Hypothalamus (tissue), 51 donors: ENCODE results near the gene CDC20.

ENCODE experiments used
- DNase-seq, 51 donors: peaks; one replicate each; lab custom pipeline; 2025; lab: John Stamatoyannopoulos, UW

The CDC20 gene

DNA sequence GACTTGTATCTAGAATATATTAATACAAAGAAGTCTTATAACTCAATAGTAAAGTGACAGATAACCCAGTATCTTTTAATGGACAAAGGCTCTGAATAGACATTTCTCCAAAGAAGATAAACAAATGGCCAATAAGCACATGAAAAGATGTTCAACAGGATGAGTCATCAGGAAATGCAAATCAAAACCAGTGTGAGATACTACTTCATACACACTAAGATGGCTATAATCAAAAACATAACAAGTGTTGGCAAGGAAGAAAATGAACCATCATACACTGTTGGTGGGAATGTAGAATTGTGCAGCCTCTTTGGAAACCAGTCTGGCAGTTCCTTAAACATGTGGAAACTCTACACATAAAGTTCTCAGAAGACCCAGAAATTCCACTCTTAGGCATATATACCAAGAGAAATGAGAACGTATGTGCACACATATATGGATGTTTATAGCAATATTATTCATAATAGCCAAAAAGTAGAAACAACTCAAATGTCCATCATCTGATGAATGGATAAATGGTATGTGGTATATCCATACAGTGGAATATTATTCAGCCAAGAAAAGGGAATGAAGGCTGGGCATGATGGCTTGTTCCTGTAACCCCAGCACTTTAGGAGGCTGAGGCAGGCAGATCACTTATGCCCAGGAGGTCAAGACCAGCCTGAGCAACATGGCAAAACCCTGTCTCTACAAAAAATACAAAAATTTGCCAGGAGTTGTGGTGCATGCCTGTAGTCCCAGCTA, 31.1 kb upstream of the CDC20 start:
- DNase-seq = no peak

DNA sequence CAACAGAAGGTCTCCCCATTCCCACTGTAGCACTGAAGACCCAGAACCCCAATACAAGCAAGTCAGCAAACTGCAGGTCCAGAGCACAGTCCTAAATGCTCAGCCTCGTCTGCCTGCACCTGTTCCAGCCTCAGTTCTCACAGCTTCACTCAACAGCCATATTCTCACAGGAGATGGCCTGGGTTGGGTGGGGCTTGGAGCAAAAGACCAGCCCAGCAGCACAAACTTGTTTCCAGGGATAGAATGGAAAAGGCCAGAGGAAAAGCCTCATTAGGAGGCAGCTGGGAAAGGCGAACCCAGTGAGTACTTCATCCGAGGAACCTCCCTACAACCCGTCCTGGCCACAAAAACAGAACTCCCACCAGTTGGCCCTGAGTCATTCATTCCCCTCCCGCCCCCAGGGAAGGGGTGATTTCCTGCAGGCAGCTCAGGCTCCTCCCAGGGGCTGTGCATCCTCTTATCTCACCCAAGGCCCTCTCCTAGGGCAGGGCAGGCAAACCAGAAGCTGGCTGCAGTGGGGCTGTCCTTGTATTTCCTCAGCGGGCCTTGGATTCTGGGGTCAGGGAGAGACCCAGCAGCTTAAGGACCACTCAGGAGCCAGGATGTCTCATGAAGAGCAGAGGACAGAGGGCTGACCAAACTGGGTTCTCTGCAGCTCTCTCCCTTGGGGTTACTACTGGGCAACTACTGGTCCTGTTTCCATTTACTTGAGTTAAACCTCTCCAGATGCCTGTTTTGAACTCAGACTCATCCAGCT, 28.6 kb upstream of the CDC20 start:
- no peak for DNase-seq

DNA sequence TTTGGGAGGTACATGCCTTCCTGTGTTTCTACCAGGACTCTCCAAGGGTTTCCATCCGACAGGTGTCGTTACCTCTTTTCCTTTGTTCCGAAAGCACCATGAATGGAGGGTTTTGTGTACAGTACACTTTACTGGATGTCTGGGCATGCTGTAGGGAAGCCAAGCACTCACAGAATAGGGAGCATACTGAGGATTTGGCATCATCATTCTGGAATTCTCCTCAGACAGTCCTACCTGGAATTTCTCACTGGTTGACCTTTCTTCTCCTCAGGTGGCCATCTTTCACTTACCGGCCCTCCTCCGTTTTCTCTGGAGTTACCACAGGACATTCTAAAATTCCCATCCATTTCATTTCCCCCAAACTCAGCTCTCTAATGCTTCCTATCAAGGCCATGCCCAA, 27.1 kb upstream of the CDC20 start:
- no peak for DNase-seq

DNA sequence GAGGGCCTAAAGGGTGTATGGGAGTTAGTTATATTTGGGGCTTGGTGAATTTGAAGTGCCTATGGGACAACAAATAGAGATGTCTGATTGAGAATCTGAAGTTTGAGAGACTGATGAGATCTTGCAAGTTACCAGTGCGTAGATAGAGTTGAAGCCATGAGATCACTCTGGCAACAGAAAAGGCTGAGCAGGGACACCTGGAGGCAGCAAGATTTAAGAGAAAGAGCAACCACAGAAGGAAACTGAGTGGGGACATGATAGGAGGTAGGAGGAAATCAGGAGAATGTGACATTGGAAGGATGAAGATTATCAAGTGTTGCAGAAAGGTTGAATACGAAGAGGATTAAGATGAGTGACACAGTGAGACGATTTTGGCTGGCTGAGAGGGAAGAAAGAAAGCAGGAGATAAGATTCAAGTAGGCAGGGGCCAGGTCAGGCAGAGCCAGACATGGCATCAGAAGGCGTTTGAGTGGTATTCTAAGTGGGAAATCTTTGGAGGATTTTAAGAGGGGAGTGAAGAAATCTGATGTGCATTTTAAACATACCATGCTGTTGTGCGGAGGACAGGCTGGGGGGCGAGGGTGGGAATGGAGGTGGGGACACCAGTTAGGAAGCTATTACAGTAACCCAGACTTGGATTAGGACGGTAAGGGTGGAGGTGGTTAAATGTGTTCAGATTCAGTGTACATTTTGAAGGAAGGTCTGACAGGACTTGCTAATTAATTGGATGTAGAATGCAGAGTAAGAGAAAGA, 24.2 kb upstream of the CDC20 start:
- DNase-seq = no peak

DNA sequence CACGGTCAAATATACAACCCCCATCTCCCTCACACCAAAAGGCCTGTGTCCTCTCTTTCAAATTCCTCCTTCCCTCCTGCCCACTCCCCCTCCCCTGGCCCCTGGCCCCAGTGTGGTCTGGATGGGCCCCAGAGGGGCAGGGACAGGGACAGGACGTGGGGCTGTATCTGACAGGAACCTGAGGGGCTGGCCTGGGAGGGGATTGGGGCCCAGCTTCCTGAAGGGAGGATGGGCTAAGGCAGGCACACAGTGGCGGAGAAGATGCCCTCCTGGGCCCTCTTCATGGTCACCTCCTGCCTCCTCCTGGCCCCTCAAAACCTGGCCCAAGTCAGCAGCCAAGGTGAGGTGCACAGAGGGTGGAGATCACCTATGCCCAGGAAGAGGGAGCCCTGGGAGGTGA, 21.2 kb upstream of the CDC20 start, which contains the start of gene MPL:
TSS of gene MPL (plus strand) at position 231 of the 400 bp plus-strand sequence. CDS start at position 262, 31 bp downstream.
- no peak for DNase-seq

DNA sequence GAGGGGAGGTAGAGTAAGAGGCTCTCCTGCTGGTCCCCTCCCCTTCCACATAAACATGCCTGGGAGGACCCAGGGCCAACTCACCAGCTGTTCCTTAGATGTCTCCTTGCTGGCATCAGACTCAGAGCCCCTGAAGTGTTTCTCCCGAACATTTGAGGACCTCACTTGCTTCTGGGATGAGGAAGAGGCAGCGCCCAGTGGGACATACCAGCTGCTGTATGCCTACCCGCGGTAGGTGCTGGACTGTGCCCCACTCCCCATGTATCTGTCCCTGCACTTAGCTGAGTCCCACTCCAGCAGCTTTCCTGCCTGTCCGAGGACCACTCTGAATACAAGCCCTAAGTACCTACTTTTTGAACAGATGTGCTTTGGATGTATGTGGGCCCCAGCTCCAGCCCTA, 20.8 kb upstream of the CDC20 start:
- DNase-seq = no peak

DNA sequence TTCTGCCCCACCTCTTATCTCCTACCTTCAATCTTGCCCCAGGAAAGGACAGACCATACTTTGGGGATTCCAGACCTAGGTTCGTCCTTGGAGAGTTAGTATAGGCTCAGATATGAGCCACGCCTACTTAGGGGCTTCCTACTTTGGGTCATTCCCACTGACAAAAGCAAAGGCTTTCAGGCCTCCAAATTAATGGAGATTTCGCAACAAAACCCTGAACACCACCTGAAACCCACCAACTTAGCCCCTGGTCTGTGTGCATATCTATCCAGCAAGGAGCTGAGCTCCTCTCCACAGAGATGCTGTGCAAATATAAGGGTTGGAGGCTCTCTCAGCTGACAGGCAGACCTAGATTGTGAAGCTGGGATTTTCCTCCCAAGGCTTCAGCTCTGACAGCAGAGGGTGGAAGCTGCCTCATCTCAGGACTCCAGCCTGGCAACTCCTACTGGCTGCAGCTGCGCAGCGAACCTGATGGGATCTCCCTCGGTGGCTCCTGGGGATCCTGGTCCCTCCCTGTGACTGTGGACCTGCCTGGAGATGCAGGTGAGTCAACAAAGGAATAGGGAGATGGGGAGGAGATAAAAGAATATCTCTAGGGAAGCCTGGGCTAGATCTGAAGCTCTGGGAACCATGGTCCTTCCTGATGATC, 19.1 kb upstream of the CDC20 start:
- DNase-seq = no peak

DNA sequence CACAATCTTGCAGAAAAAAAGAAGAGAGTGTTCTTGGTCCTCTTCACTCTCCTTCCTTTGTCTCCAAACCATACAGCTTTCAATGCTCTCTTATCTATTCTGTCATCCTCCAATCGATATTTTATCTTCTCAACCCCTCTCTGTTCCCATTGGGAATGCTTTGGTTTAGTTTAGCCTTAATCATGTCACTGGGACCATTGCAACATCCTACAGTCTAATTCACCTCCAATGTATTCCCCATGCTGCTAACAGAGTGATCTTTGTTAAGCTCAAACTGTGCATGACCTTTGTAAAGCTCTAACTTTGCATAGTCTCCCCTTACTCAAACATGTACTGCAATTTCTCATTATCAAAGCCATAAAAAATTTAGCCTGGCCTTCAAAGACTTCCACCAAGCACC, 18.2 kb upstream of the CDC20 start:
- no peak for DNase-seq

DNA sequence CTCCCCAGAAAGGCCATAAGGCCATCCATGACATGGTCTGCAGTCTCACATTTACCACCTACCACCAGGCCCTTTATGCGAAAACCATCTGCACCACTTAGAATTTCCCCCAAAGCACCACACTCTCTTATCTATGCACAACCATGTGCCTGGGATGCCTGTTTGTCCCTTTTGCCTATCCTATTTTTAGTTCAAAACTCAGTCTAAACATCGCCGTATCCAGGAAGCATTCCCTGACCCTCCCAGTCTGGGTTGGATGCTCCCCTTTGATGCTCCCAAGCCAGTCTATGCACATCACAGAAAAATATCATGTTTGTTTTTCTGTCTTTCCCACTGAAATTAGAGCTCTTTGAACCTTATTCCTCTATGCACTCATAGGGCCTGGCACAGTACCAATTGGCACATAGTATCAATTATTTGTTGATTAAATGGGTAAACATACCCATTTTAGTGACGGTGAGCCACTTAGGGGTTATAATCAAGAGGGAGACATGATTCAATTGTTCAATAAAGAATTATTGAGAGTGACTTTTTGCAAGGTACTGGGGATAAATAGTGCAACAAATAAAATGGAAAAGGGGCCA, 14.4 kb upstream of the CDC20 start:
- no peak for DNase-seq

DNA sequence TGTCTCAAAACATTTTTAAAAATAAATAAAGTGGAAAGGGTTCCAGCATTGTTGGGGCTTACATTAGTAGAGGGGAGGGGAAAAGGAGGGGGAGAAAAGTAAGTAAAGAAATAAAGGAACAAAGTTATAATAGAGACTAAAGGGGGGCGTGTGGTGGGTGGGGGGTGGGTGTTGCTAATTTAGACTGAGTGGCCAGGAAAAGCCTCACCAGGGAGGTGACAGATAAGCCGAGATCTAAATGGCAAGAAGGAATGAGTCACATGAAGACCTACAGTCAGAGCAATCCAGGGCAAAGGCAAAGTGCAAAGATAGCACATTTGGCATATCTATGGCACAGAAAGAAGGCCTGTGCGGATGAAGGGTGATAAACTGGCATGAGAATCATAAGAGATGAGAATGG, 13.7 kb upstream of the CDC20 start:
- DNase-seq = no peak

DNA sequence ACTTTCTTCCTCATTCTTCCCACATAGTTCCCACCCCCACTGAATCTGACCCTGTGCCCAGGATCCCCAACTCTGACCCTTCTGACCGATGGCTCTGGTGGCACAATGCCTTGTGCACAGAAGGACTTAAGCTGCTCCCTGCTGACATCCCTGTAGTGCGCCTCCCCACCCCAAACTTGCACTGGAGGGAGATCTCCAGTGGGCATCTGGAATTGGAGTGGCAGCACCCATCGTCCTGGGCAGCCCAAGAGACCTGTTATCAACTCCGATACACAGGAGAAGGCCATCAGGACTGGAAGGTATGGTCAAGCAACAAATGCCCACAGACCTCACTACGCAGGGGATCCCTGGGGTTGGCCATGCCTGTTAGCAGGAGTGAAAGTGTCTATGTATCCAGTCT, 12.1 kb upstream of the CDC20 start:
- DNase-seq = no peak

DNA sequence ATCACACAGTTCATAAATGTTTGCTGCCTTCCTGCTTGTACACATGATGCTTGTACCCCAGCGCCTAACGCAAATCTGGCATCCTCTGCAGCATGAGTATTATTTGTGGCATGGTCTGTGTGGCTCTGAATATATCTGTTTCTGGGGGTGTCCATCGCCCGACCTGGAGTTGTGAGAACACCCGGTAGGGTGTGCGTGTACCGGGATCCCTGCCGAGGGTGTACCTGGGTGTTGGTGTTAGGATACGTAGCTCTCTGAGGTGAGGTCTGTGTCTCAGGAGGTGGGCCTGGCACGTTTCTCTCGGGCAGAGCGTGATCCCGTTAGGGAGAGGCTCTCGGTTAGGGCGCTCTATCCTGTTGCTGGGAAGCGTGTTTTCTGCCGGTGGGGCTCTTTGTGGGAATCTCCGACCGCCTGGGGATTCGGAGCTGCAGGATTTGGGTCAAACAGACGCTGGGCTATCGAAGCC, 10.4 kb upstream of the CDC20 start:
- DNase-seq = peak in 11 of 51 donors; percentile 26 to 76 (median 52)

DNA sequence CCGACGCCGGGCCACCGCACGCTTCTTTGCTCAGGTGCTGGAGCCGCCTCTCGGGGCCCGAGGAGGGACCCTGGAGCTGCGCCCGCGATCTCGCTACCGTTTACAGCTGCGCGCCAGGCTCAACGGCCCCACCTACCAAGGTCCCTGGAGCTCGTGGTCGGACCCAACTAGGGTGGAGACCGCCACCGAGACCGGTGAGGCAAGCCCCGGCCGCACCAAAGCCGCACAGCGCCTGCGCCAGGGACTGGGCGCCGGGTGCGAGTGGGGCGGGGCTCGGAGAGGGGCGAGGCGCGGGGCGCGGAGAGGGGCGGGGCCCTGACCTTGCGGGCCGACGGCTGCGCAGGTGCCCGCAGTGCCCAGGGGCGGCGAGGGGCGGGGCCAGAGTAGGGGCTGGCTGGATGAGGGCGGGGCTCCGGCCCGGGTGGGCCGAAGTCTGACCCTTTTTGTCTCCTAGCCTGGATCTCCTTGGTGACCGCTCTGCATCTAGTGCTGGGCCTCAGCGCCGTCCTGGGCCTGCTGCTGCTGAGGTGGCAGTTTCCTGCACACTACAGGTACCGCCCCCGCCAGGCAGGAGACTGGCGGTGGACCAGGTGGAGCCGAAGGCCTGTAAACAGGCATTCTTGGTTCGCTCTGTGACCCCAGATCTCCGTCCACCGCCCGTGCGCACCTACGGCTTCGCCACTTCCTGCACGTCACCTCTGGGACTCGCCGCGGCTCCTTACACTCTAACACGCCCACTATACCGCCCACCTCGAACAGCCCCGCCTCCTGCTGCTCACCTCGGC, 9.8 kb upstream of the CDC20 start:
- peak in 43 of 51 donors; percentile 16 to 80 (median 54) for DNase-seq

DNA sequence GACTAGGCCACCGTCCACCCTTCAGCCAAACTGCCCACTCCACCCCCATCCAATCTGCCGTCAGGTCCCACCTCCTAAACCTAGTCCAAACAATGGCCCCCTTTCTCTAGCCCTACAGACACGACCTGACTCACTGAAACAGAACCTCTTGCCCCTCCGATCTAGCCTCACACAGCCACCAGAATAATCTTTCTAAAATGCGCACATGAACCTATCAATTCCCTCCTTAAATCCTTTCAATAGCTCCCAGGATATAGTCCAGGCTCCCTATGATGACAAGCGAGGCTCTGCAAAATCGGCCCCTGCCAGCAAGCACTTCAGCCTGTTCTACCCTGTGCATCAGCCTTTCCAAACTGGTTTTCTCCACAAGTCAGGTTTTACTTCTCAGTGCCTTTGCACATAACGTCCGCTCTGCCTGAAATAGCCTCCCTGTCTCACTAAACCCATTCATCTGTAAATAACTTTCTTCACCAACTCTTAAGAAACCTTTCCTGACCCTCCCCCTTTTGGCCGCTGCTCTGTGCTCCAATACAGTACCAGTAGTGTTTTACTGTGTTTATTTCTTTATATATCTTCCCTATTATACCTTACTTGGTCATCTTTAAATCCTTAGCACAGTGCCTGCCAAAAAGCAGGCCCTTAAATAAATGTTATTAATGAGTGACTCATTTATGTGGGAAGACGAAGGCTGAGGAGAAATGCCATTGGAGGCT, 9.0 kb upstream of the CDC20 start:
- DNase-seq = peak in 3 of 51 donors; percentile 36 to 68 (median 42)

DNA sequence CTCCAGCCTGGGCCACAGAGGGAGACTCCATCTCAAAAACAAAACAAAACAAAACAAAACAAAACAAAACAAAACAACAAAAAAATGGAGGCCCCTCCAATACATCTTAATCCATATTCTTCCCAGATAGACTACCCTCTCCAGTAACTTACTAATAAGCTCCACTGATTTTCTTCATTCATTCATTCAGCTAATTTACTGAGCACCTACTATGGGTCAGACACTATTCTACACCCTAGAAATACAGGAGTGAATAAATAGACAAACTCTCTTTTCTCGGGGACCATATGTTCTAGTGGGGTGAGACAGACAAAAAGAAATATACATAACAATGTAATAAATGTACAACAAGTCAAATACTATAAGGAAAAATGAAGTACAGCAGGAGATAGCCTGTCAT, 7.8 kb upstream of the CDC20 start:
- DNase-seq = no peak

DNA sequence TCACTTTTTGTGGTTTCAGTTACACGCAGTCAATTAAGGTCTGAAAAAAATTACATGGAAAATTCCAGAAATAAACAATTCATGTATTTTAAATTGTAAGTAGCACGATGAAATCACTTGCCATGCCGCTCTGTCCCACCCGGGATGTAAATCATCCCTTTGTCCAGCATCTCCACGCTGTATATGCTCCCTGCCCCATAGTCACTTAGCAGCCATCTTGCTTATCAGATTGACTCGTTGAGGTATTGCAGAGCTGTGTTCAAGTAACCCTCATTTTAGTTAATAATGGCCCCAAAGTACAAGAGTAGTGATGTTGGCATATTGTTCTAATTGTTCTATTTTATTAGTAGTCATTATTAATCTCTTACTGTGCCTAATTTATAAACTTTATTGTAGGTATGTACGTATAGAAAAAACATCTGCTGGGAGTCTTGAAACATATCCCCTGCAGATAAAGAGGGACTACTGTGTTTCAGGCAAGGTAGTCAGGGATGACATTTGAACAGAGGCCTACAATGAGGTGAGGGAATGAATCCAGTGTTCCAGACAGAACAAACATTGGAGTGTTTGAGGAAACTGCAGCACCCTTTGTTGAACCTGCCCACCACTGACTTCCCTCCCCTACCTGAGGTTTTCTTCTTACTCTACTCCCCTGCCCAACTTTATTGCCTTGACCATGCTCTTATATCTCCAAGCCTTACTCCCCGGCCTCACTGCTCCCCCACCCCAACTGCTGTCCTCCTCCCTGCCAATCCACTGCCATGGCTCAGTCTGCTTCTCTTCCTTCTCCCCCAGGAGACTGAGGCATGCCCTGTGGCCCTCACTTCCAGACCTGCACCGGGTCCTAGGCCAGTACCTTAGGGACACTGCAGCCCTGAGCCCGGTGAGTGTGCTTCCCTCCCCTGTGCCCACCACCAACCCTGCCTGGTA, 7.1 kb upstream of the CDC20 start:
- no peak for DNase-seq

DNA sequence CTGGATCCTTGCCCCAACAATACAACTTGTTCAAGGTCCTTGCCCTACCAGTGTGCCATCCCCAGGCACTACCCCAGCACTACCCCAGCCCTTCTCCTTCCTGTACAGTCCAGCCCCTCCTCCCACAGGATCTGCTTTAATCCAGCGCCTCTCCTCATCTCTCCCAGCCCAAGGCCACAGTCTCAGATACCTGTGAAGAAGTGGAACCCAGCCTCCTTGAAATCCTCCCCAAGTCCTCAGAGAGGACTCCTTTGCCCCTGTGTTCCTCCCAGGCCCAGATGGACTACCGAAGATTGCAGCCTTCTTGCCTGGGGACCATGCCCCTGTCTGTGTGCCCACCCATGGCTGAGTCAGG, 6.5 kb upstream of the CDC20 start:
- no peak for DNase-seq

DNA sequence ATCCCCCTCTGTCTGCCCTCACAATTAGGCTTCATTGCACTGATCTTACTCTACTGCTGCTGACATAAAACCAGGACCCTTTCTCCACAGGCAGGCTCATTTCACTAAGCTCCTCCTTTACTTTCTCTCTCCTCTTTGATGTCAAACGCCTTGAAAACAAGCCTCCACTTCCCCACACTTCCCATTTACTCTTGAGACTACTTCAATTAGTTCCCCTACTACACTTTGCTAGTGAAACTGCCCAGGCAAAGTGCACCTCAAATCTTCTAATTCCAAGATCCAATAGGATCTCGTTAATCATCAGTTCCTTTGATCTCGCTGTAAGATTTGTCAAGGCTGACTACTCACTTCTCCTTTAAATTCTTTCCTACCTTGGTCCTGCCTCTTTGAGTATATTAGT, 5.9 kb upstream of the CDC20 start:
- DNase-seq = no peak
